Stimulated activated CD4-positive, alpha-beta T cell treated with anti-CD3 and anti-CD28 coated beads, Interleukin-12 subunit alpha, Interleukin-12 subunit beta, amount 100 ng/mL, for 48 hours (primary cell): Measurements from ENCODE around the gene WBP1.
"Not testable (repeated sequence)": the region's sequence is repeated elsewhere in the genome, so short reads cannot be mapped to it uniquely, and the experiment has no call there.

Experiments
- DNase-seq, 3 donors: peaks; one replicate each; pipeline ENCODE4 v3.0.0-alpha.2; 2020; ENCODE audit warnings: low read depth in 2 of 3, low spot score in 1 of 3

The WBP1 gene

GRCh38 chr2:74448771-74449170 lies 9.5 kb upstream of the WBP1 start:
- DNase-seq = no peak

GRCh38 chr2:74450570-74451190 lies 7.6 kb upstream of the WBP1 start:
- no peak for DNase-seq

GRCh38 chr2:74454654-74455511 lies 3.4 kb upstream of the WBP1 start, which contains the start of gene INO80B:
TSS of gene INO80B (plus strand) at chr2:74455087. CDS start at chr2:74455117, 30 bp downstream.
- peak; percentile 94 to 100 (median 99) for DNase-seq

GRCh38 chr2:74457129-74457548 lies 1.1 kb upstream of the WBP1 start:
- DNase-seq = no peak

- peak; percentile 66 to 75 (median 69) for DNase-seq
Measured at GRCh38 chr2:74457549-74458131, 598 bp upstream of the WBP1 start.

GRCh38 chr2:74458938-74459363 lies 713 bp downstream of the WBP1 start:
- DNase-seq = no peak

GRCh38 chr2:74459503-74460118 lies 1.4 kb downstream of the WBP1 start:
- DNase-seq = not testable (repeated sequence)

- not testable (repeated sequence) for DNase-seq
Measured at GRCh38 chr2:74460187-74460586, 1.9 kb downstream of the WBP1 start.

- no peak for DNase-seq
Measured at GRCh38 chr2:74461187-74462053, 3.2 kb downstream of the WBP1 start.

- no peak for DNase-seq
Measured at GRCh38 chr2:74462054-74462785, 4.0 kb downstream of the WBP1 start.

GRCh38 chr2:74462786-74463105 lies 4.5 kb downstream of the WBP1 start:
- no peak for DNase-seq

GRCh38 chr2:74464406-74464805 lies 6.2 kb downstream of the WBP1 start:
- no peak for DNase-seq

- DNase-seq = not testable (repeated sequence)
Measured at GRCh38 chr2:74470742-74471141, 12.5 kb downstream of the WBP1 start.

- no peak for DNase-seq
Measured at GRCh38 chr2:74471332-74472065, 13.3 kb downstream of the WBP1 start.

- peak; percentile 90 to 94 (median 92) for DNase-seq
Measured at GRCh38 chr2:74472086-74472944, 14.1 kb downstream of the WBP1 start, which contains the start of gene MRPL53. TSS of gene MRPL53 (minus strand) at chr2:74472680. CDS start at chr2:74472660, 20 bp downstream.

- no peak for DNase-seq
Measured at GRCh38 chr2:74472945-74473258, 14.7 kb downstream of the WBP1 start.

GRCh38 chr2:74474481-74474880 lies 16.2 kb downstream of the WBP1 start:
- DNase-seq = no peak

GRCh38 chr2:74474899-74475298 lies 16.7 kb downstream of the WBP1 start:
- DNase-seq = no peak
